Stimulated activated CD4-positive, alpha-beta T cell treated with anti-CD3 and anti-CD28 coated beads, Interleukin-4, amount 100 ng/mL, for 4 hours (primary cell): ENCODE results near the gene PRRG2.
A peak's percentile ranks its signal among the peaks of the same experiment; 100 is the strongest.

Experiments used
- DNase-seq, 2 experiments: peaks; one replicate each; pipeline ENCODE4 v3.0.0-alpha.2; 2020

PRRG2 gene

DNA sequence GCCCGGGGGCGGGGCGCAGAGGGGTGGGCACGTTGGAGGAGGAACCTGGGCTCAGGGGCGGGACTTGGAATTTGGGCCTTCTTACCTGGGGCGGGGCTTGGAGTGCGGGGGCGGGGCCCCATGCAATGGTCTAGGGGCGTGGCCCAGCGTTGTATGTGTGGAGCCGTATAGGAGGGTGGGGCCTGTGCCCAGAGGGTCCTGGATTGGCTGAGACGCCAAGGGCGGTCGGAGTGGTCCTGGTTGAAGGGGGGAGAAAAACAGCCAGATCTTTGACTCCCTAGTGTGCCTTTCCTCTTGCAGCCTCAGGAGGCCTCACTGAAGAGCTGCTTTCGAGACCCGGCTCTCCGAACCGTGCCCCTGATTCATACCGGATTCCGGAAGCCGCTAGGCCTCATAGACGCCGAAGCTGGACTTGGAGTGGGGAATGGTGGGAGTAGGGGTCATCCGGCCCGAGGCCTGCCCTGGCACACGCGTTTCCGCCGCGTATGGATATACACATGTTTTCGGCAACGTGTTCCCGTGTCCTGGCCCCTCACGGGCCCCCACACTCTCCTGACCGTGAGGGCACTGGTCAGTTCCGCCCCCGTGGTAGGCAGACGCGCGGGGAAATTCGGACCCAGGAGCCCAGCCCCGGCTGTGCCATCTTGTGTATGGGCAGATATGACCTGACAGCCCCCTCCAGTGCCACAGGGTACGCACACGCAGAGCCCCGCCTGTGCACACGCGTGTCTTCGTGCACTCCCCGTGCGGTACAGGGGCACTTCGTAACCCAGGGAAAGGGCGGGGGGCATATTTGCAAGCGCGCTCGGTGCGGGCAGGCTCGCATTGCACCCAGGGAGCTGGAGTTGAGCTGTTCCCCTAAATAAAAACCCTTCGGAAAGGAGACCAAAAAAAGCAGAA lies 9.2 kb downstream of the PRRG2 start:
- DNase-seq, result peak; percentile 88 to 91

DNA sequence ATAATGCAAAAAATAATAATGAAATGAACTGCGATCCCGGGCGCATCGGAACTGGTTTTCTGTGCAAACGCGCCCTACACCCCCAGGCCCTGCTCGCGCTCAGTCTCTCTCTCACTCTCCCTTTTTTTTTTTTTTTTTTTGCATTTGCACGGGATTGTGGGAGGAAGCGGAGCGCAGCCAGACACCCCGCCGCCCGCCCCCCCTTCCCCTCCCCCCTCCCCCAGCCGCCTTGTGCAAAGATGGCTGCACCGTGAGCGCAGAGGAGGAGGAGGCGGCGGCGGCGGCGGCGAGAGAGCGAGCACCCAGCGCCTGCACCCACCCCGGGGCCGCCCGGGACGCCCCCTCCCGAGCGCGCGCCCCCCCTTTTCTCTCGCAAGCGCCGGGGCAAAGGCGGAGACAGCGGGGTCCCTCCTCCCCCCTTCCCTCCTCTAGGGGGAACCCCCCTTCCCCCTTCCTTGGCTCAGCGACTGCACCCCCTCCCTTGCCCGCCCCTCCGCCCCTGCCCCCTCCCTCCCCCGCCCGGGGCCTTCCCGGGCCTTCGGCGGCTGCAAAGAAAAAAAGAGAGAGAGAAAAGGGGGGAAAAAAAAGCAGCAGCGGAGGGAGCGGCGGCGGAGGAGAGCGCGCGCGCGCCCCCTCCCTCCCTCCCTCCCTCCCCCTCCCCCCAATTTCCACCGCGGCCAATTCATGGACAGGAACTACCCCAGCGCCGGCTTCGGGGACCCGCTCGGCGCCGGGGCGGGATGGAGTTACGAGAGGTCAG lies 10.0 kb downstream of the PRRG2 start, which contains the start of gene PRR12:
TSS of gene PRR12 (plus strand) at position 212 of the 760 bp plus-strand sequence. CDS start at position 685, 473 bp downstream.
- peak; percentile 70 to 75 for DNase-seq

DNA sequence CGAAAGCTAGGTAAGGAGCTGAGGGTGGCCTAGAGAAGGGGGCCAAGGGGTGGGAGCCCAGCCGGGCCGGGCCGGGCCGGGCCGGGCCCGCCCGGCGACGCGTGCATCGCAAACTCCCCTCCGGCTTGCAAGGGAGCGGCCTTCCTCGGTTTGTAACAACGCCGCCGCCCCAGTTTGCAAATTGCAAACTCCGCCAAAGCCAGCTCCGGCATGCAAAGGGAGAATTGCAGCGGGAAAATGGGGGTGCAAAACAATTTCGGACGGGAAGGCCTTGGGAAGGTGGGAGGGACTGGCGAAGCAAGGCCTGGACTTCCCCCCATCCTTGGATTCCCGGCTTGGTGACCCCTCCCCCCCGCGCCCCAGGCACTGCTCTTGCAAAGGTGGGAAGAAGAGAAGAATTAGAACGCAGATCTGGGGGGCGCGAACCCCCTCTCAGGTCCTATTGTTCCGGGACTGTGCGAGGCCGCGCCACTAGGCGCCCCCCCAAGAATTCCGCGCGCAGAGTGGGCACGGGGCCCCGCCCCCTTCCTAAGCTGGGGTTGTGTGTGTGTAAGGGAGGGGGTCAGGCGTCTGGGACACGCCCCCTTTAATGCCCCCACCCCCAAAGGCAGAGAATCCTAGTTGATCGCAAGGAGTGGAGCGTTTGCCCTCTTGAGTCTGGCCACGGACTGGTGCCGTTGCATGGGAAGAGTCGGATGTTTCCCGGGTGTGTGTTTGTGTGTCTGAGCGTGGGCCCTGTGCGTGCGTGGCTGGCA lies 10.8 kb downstream of the PRRG2 start:
- peak; percentile 30 to 40 for DNase-seq

DNA sequence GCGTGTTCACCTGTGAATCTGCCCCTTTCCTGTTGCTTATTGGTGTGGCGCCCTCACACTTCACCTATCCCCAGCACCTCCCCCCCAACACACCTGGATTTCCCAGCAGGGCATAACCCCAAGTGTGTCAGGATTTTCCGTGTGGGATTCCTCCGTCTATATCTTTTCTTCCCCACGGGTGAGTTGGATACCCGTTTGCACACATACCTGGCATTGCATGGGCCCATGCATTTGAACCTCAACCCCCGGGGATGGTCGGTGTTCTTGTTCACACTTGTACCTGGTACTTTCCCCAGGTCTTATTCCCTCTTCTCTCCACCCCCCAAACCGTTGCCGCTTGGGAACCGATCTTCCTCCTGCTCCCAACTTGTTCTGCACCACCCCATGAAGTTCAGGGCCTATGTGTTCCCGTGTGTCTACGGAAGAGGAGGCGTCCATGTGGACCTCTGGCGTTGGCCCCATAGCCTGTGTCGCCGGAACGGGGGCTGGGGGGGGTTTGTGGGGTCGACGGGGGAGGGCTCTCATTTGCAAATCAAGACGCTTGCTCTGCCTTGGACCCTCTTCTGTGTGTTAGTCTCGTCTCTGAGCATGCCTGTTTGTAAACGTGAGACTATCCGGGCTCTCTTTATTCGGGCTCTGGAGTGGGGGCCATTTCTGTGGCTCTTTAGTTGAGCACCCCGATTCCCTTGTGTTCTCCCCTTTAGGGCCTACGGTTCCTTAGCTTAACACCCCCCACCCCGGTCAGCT lies 11.5 kb downstream of the PRRG2 start:
- DNase-seq, result no peak

DNA sequence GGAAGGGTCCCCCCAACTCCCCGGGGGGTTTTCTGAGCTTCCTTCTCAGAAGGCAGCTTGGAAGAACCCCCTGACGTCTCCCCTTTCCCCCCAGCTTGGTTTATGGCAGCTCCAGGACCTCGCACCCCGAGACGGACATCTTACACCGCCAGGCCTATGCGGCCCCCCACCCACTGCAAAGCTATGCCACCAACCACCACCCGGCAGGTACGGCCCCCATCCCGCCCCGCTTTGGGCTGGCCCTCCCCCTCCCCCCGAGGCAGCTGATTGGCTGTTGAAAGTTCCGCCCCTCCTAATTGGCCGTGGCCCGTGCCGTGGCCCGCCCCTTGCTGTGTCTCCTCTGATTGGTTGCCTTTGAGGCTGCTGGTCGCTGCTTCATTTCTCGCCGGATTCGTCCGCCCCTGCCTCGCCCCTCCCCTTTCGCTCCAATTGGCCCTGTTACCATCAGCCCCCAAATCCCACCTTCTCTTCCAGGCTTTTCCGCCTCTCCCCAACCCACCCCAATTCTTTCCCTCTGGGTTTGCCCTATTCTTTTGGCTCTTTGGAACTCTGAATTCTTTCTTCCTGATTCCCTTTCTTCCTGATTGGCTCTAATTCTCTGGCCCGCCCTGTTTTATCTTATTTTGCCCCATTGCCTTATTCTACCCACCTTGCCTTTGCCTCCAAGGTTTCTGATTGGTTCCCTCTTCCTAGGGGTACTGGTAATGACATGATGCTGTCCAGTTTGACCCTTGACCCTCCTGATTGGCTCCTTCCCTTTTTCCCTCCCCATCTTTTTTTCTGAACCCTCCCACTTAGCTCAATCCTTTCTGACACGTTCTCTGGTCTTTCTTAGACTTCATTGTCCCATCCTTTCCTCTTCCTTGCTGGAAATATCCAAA lies 12.4 kb downstream of the PRRG2 start:
- DNase-seq, result peak; percentile 92

DNA sequence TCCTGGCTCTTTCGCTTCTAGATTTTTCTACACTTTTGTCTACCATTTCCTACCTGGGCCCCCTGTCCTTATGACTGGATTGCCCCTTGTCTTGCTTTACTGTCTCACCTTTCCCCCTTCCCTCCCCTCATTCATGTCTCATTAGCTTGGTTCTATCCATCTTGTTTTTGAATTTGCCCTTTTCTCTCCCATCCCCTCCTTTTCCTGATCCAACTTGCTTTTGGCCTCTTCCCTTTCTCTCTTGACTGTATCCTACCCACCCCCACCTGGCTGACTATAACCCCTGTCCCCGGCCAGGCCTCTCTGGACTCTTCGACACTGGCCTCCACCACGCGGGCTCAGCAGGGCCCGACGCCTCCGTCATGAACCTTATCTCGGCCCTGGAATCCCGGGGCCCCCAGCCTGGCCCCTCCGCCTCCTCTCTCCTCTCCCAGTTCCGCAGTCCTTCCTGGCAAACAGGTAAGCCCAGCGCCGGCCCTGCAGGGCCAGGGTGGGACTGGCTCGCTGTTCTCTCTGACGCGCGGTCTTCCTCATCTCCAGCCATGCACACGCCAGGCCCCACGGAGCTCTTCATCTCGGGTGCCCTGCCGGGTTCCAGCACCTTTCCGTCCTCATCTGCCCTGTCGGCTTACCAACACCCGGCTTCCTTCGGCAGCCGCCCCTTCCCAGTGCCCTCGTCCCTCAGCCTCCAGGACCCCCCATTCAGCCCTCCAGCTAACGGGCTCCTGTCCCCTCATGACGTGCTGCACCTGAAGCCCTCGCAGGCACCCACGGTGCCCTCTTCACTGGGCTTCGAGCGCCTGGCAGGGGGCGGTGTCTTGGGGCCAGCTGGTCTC lies 13.3 kb downstream of the PRRG2 start:
- DNase-seq, result no peak

DNA sequence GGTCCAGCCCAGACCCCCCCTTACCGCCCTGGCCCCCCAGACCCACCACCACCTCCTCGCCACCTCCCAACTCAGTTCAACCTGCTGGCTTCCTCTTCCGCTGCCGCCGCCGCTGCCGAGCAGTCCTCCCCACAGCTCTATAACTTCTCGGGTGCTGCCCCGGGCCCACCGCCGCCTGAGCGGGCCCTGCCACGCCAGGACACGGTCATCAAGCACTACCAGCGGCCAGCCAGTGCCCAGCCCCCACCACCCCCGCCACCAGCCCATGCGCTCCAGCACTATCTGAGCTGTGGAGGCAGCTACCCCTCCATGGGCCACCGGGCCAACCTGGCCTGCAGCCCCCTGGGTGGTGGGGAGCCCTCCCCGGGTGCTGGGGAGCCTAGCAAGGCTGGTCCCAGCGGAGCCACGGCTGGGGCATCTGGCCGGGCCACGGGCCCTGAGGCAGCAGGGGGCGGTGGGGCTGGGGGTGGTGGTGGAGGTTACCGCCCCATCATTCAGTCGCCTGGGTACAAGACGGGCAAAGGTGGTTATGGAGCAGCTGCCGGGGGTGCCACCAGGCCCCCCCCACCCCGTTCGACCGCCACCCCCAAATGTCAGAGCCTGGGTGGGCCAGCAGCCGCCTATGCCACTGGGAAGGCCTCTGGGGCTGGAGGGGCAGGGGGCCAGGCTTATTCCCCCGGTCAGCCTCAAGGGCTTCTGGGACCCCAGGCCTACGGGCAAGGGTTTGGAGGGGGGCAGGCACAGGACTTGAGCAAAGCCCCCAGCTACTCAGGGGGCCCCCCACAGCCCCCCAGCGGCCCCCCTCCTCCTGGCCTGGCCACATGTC lies 14.1 kb downstream of the PRRG2 start:
- DNase-seq, result no peak

DNA sequence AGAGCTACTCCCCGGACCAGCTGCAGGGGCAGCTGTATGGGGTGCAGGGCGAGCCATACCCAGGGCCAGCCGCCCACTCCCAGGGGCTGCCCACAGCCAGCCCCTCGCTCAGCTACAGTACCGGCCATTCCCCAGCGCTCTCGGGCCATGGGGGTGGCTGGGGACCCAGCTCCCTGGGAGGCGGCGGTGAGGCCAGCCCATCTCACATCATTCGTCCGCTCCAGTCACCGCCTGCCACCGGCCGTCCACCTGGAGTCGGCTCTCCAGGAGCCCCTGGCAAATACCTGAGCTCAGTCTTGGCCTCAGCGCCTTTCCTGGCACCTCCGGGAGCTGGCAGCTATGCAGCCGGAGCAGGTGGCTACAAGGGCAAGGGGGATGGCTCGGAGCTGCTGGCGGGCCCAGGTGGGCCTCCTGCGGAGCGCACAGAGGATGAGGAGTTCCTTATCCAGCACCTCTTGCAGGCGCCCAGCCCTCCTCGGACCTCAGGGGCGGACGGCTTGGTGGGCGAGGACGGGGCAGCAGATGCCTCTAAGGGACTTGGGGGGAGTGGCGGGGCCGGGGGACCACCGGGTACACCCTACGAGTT lies 14.8 kb downstream of the PRRG2 start:
- DNase-seq, result no peak

DNA sequence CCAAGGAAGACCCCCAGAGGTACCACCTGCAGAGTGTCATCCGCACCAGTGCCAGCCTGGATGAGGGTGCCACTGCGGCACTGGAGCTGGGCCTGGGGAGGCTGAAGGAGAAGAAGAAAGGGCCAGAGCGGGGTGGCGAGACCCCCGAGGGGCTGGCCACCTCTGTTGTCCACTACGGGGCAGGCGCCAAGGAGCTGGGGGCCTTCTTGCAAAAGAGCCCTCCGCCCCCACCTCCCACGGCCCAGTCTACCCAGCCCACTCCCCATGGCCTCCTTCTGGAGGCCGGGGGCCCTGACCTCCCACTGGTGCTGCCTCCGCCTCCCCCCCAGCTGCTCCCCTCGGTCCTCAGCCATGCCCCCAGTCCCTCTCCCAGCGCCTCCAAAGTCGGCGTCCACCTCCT lies 15.3 kb downstream of the PRRG2 start:
- DNase-seq, result no peak

DNA sequence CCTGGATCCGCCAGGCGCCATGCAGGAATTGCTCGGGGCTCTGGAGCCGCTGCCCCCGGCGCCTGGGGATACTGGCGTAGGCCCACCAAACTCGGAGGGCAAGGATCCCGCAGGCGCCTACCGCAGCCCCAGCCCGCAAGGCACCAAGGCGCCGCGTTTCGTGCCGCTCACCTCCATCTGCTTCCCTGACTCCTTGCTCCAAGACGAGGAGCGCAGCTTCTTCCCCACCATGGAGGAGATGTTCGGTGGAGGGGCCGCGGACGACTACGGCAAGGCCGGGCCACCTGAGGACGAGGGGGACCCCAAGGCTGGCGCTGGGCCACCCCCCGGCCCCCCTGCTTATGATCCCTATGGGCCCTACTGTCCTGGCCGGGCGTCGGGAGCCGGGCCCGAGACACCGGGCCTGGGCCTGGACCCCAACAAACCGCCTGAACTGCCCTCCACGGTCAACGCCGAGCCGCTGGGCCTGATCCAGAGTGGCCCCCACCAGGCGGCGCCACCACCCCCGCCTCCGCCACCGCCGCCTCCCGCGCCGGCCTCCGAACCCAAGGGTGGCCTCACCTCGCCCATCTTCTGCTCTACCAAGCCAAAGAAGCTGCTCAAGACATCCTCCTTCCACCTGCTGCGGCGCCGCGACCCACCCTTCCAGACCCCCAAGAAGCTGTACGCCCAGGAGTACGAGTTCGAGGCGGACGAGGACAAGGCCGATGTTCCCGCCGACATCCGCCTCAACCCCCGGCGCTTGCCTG lies 16.0 kb downstream of the PRRG2 start:
- DNase-seq, result no peak

DNA sequence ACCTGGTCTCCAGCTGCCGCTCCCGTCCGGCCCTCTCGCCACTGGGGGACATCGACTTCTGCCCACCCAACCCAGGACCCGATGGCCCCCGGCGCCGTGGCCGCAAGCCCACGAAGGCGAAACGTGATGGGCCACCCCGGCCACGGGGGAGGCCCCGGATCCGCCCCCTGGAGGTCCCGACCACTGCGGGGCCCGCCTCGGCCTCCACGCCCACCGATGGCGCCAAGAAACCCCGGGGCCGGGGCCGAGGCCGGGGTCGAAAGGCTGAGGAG lies 16.5 kb downstream of the PRRG2 start:
- no peak for DNase-seq

DNA sequence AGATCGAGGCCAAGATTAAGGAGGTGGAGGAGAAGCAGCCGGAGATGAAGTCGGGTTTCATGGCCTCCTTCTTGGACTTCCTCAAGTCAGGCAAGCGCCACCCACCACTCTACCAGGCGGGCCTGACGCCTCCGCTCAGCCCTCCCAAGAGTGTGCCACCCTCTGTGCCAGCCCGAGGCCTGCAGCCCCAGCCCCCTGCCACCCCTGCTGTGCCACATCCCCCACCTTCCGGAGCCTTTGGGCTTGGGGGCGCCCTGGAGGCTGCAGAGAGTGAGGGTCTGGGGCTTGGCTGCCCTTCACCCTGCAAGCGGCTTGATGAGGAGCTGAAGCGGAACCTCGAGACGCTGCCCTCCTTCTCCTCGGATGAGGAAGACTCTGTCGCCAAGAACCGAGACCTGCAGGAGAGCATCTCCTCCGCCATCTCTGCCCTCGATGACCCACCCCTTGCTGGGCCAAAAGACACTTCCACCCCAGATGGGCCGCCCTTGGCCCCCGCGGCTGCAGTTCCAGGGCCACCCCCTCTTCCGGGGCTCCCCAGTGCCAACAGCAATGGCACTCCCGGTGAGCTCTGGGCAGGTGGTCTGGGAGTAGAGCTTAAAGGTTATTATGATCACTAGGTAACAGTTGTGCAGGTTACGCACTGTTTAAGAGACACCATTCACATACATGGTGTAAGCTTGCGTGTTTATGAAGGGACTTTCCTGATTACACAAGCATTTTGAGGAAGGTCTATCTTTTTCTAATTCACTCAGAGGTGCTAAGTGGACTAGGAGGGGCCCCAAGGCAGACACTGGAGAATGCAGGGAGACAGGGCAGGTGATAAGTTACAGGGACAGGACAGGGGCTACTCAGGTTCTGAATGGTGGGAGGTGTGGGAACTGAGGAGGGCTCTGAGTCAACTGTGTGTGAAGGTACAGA lies 18.5 kb downstream of the PRRG2 start:
- no peak for DNase-seq

DNA sequence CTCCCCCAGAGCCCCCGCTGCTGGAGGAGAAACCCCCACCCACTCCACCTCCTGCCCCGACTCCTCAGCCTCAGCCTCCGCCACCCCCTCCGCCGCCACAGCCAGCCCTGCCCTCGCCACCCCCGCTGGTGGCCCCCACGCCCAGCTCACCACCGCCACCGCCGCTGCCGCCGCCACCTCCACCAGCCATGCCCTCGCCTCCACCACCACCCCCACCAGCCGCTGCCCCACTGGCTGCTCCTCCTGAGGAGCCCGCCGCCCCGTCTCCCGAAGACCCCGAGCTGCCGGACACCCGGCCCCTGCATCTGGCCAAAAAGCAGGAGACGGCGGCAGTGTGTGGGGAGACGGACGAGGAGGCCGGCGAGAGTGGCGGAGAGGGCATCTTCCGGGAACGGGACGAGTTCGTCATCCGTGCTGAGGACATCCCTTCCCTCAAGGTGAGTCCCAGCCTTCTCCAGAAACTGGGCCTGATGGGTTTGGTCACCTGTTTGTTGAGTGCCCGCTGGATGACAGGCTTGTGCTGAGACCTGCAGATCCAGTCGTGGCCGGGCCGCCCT lies 20.4 kb downstream of the PRRG2 start:
- DNase-seq, result no peak

DNA sequence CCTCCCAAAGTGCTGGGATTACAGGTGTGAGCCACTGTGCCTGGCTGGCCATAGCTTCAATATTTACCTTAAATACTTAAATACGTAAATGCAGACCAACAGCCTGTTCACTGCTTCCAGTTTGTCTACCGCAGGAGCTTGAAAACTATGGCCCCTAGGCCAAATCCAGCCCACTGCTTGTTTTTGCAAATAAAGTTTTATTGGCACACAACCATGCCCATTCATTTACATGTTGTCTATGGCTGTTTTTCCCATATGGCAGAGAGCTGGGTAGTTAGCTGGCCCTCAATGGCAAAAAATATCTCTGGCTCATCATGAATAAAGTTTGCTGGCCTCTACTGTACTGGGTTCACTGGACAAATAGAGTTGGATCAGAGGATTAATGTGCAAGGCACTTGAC lies 21.7 kb downstream of the PRRG2 start:
- DNase-seq, result no peak

DNA sequence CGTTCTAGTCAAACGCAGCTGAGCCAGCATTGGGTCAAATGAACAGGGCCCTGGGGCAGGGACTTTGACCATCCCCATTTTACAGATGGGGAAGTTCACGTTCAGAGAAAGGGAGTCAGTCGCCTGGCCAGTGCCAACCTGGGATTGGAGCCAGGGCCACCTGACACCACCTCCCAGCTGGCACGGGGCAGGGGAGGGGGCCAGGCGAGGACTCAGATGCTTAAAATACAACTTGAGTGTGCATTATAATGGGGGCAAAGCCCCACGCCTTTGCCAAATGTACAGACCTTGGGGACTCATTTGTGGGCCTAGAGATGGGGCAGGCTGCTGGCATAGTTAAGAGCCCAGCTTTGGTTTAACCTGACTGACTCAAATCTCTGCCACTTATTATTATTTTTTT lies 24.5 kb downstream of the PRRG2 start:
- DNase-seq, result no peak

DNA sequence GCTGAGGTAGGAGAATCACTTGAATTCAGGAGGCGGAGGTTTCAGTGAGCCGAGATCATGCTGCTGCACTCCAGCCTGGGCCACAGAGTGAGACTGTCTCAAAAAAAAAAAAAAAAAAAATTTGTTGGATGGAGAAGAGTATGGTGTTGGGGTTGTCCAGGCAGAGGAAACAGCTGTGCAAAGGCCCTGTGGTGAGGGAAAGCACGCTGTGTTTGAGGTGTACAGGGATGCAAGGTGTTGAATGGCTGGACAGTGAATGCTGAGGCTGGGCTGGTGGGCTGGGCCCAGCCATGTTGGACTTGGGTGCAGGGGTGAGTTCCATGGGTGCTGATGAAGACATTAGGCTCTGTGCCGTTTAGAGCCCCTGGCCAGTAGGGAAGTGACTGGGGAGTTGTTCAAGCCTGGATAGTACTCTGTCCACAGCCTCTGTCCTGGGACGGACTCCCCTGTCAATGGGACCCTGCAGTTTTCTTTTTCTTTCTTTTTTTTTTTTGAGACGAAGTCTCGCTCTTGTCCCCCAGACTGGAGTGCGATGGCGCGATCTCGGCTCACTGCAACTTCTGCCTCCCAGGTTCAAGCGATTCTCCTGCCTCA lies 28.5 kb downstream of the PRRG2 start:
- DNase-seq, result no peak

DNA sequence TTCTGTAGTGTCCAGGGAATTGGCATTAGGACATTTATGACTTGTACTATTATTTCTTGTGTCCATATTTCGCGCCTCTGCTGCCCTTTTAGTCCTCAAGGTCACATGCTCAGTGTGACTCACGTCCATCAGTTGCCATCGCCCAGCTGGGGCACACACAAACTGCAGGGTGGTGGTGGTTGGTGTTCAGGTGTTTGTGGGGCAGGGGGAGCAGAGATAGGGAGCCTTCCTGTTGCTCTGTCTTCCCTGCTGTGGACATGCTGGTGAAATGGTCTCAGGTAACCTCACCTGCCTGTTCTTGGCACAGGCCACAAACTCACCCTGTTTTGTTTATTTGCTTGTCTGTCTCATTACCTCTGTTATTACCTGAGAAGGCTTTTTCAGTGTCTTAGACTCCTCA lies 32.3 kb downstream of the PRRG2 start:
- DNase-seq, result no peak
